ENCODE measurements around the gene DMPK.

Gene DMPK

GRCh38 chr19:45782162-45782691, at the start of gene DMPK:
Gene DMPK (minus strand): TSS chr19:45782490. CDS start chr19:45782352, 138 bp downstream.
- TF ChIP-seq CTCF (IDR thresholded peaks at IDR 0.05; ENCODE audit: insufficient read depth, missing control alignments): no peak
- DNase-seq (ENCODE audit: insufficient read length, low spot score): no peak
- FAIRE-seq: no peak

- no peak for TF ChIP-seq CTCF (IDR thresholded peaks at IDR 0.05; ENCODE audit: insufficient read depth, missing control alignments)
- DNase-seq (ENCODE audit: insufficient read length, low spot score) (no peak), FAIRE-seq (no peak)
Measured at GRCh38 chr19:45828945-45829344, 46.7 kb upstream of the DMPK start.

GRCh38 chr19:45828523-45828922, 46.2 kb upstream of the DMPK start:
- no peak for DNase-seq (ENCODE audit: insufficient read length, low spot score)
- no peak for FAIRE-seq
- no peak for TF ChIP-seq CTCF (IDR thresholded peaks at IDR 0.05; ENCODE audit: insufficient read depth, missing control alignments)

GRCh38 chr19:45827459-45828093, 45.3 kb upstream of the DMPK start:
- FAIRE-seq: no peak
- no peak for TF ChIP-seq CTCF (IDR thresholded peaks at IDR 0.05; ENCODE audit: insufficient read depth, missing control alignments)
- DNase-seq (ENCODE audit: insufficient read length, low spot score): no peak

- FAIRE-seq: no peak
- no peak for TF ChIP-seq CTCF (IDR thresholded peaks at IDR 0.05; ENCODE audit: insufficient read depth, missing control alignments)
- no peak for DNase-seq (ENCODE audit: insufficient read length, low spot score)
Measured at GRCh38 chr19:45826934-45827333, 44.6 kb upstream of the DMPK start.

- no peak for TF ChIP-seq CTCF (IDR thresholded peaks at IDR 0.05; ENCODE audit: insufficient read depth, missing control alignments)
- FAIRE-seq (no peak), DNase-seq (ENCODE audit: insufficient read length, low spot score) (no peak)
Measured at GRCh38 chr19:45825917-45826893, 43.9 kb upstream of the DMPK start.

Measured in D721Med (cell line).